ENCODE data around the gene IP6K1. TPM values are rescaled to one million over a fixed set of nuclear protein-coding genes. Genes with fewer than 3 reads are reported as not detected.

The IP6K1 gene
- total and polyA plus RNA-seq, 2 experiments from 2014 or later = 10.7 to 35.5 TPM

DNA sequence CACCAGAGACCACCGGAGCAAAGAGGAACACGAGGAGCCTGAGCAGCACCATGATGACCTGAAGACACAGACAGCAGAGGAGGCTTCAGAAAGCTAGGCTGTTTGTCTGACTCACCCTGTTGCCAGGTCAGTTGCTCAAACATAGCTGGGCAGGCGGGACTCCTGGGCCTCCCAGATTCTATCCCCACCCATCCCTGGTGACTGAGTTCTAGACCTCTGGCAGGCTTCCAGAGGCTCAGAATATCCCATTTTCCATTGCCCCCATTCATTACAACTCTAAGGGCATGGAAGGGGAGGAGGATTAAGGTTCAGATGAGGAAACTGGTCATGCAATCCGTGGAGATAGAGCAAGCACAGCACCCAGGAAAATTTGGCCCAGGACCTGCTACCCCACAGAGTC is 13.4 kb upstream of the IP6K1 start, which contains the start of gene CDHR4:
CDHR4 (minus strand) TSS at position 113 of the 400 bp plus-strand sequence; CDS start at position 52, 61 bp downstream.
- H3K4me1 Mint-ChIP-seq = peaks cover 10% of the 10 kb centered on the region
- no peak within 1 kb of the TSS for H3K27ac Mint-ChIP-seq
- no peaks in the 10 kb centered on the region for H3K36me3 Mint-ChIP-seq (ENCODE audit: low read depth)
- DNase-seq (ENCODE audit: low spot score) = no peak
- Histone ChIP-seq H3K36me3 (ENCODE audit: insufficient read depth) (no peaks in the 10 kb centered on the region), H2AFZ (no peak within 1 kb of the TSS), H4K20me1 (replicated peaks; ENCODE audit: insufficient read depth) (no peaks in the 10 kb centered on the region), H3K4me2 (no peak within 1 kb of the TSS), H3K9me2 (ENCODE audit: insufficient read depth) (no peaks in the 10 kb centered on the region), H3K4me1 (ENCODE audit: insufficient read depth) (peaks cover 7% of the 10 kb centered on the region; the same call in 1 of the 2 replicates), H3K4me3 (no peak within 1 kb of the TSS), H3K27me3 (ENCODE audit: insufficient read depth) (peaks cover 15% of the 10 kb centered on the region), H3F3A (replicated peaks; ENCODE audit: low read depth) (0 out of 2 replicates have a peak, but pooled peaks cover 7% of the 10 kb centered on the region), H3K27ac (ENCODE audit: low read depth) (no peak within 1 kb of the TSS), H3K79me2 (replicated peaks; ENCODE audit: insufficient read depth) (no peaks in the 10 kb centered on the region)
- no peak within 1 kb of the TSS for H3K4me3 Mint-ChIP-seq
- no peak for TF ChIP-seq POLR2AphosphoS5 (IDR thresholded peaks at IDR 0.05; ENCODE audit: low read depth)
- no peak for TF ChIP-seq CREB1 (CRISPR knock-in tag; IDR thresholded peaks at IDR 0.05; ENCODE audit: low read depth)
- no peak for TF ChIP-seq ZNF331 (CRISPR knock-in tag; IDR thresholded peaks at IDR 0.05; ENCODE audit: low read depth)
- H3K9me3 Mint-ChIP-seq = no peaks in the 10 kb centered on the region
- no peak for ATAC-seq
- H3K27me3 Mint-ChIP-seq (ENCODE audit: insufficient read depth, low read depth, poor library complexity) = peaks cover 23% of the 10 kb centered on the region

- H2AFZ ChIP-seq = no peak overlapping the region
- H3K4me2 ChIP-seq = no peak overlapping the region
- no peaks in the 10 kb centered on the region for H3K9me3 Mint-ChIP-seq
- no peaks in the 10 kb centered on the region for H3K79me2 ChIP-seq (replicated peaks; ENCODE audit: insufficient read depth)
- H3K27me3 ChIP-seq (ENCODE audit: insufficient read depth) = peaks cover 11% of the 10 kb centered on the region
- H3K4me1 ChIP-seq (ENCODE audit: insufficient read depth) = peaks cover 4% of the 10 kb centered on the region; the same call in 1 of the 2 replicates
- H4K20me1 ChIP-seq (replicated peaks; ENCODE audit: insufficient read depth) = no peaks in the 10 kb centered on the region
- H3F3A ChIP-seq (replicated peaks; ENCODE audit: low read depth) = 0 out of 2 replicates have a peak, but pooled peaks cover 5% of the 10 kb centered on the region
- H3K4me3 Mint-ChIP-seq = no peak overlapping the region
- peaks cover 8% of the 10 kb centered on the region for H3K4me1 Mint-ChIP-seq
- peaks cover 20% of the 10 kb centered on the region for H3K27me3 Mint-ChIP-seq (ENCODE audit: insufficient read depth, low read depth, poor library complexity)
- ATAC-seq (no peak), DNase-seq (ENCODE audit: low spot score) (no peak)
- no peak overlapping the region for H3K27ac Mint-ChIP-seq
- no peak overlapping the region for H3K4me3 ChIP-seq
- no peaks in the 10 kb centered on the region for H3K36me3 Mint-ChIP-seq (ENCODE audit: low read depth)
- H3K9me2 ChIP-seq (ENCODE audit: insufficient read depth) = no peaks in the 10 kb centered on the region
- H3K27ac ChIP-seq (ENCODE audit: low read depth) = no peak overlapping the region
- H3K36me3 ChIP-seq (ENCODE audit: insufficient read depth) = no peaks in the 10 kb centered on the region
- TF ChIP-seq ZNF331 (CRISPR knock-in tag; IDR thresholded peaks at IDR 0.05; ENCODE audit: low read depth) (no peak), EZH2phosphoT487 (IDR thresholded peaks at IDR 0.05; ENCODE audit: unreplicated experiment) (no peak), STAT1 (IDR thresholded peaks at IDR 0.05; ENCODE audit: unreplicated experiment) (no peak), ZNF114 (CRISPR knock-in tag; IDR thresholded peaks at IDR 0.05) (no peak)
- TF ChIP-seq, protein P1, sequence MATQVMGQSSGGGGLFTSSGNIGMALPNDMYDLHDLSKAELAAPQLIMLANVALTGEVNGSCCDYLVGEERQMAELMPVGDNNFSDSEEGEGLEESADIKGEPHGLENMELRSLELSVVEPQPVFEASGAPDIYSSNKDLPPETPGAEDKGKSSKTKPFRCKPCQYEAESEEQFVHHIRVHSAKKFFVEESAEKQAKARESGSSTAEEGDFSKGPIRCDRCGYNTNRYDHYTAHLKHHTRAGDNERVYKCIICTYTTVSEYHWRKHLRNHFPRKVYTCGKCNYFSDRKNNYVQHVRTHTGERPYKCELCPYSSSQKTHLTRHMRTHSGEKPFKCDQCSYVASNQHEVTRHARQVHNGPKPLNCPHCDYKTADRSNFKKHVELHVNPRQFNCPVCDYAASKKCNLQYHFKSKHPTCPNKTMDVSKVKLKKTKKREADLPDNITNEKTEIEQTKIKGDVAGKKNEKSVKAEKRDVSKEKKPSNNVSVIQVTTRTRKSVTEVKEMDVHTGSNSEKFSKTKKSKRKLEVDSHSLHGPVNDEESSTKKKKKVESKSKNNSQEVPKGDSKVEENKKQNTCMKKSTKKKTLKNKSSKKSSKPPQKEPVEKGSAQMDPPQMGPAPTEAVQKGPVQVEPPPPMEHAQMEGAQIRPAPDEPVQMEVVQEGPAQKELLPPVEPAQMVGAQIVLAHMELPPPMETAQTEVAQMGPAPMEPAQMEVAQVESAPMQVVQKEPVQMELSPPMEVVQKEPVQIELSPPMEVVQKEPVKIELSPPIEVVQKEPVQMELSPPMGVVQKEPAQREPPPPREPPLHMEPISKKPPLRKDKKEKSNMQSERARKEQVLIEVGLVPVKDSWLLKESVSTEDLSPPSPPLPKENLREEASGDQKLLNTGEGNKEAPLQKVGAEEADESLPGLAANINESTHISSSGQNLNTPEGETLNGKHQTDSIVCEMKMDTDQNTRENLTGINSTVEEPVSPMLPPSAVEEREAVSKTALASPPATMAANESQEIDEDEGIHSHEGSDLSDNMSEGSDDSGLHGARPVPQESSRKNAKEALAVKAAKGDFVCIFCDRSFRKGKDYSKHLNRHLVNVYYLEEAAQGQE (IDR thresholded peaks at IDR 0.05; ENCODE audit: unreplicated experiment) = no peak
- TF ChIP-seq, protein P2, sequence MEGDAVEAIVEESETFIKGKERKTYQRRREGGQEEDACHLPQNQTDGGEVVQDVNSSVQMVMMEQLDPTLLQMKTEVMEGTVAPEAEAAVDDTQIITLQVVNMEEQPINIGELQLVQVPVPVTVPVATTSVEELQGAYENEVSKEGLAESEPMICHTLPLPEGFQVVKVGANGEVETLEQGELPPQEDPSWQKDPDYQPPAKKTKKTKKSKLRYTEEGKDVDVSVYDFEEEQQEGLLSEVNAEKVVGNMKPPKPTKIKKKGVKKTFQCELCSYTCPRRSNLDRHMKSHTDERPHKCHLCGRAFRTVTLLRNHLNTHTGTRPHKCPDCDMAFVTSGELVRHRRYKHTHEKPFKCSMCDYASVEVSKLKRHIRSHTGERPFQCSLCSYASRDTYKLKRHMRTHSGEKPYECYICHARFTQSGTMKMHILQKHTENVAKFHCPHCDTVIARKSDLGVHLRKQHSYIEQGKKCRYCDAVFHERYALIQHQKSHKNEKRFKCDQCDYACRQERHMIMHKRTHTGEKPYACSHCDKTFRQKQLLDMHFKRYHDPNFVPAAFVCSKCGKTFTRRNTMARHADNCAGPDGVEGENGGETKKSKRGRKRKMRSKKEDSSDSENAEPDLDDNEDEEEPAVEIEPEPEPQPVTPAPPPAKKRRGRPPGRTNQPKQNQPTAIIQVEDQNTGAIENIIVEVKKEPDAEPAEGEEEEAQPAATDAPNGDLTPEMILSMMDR (conservative IDR thresholded peaks at IDR 0.05; ENCODE audit: low read depth in 2 of 2) = no peak
- TF ChIP-seq, protein P3, sequence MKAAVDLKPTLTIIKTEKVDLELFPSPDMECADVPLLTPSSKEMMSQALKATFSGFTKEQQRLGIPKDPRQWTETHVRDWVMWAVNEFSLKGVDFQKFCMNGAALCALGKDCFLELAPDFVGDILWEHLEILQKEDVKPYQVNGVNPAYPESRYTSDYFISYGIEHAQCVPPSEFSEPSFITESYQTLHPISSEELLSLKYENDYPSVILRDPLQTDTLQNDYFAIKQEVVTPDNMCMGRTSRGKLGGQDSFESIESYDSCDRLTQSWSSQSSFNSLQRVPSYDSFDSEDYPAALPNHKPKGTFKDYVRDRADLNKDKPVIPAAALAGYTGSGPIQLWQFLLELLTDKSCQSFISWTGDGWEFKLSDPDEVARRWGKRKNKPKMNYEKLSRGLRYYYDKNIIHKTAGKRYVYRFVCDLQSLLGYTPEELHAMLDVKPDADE (IDR thresholded peaks at IDR 0.05) = no peak
Measured at GRCh38 chr3:49799105-49799504, 12.8 kb upstream of the IP6K1 start.

Measured in GM23338 (cell line).